GM18526 (cell line): ENCODE results near the gene POLR3A.

Experiments used
- POLR2A ChIP-seq: IDR thresholded peaks from 3 replicates; pipeline ENCODE4 v1.6.1; 2011; ENCODE audit not compliant: insufficient read length; ENCODE audit errors: extremely low read depth

Gene POLR3A

DNA sequence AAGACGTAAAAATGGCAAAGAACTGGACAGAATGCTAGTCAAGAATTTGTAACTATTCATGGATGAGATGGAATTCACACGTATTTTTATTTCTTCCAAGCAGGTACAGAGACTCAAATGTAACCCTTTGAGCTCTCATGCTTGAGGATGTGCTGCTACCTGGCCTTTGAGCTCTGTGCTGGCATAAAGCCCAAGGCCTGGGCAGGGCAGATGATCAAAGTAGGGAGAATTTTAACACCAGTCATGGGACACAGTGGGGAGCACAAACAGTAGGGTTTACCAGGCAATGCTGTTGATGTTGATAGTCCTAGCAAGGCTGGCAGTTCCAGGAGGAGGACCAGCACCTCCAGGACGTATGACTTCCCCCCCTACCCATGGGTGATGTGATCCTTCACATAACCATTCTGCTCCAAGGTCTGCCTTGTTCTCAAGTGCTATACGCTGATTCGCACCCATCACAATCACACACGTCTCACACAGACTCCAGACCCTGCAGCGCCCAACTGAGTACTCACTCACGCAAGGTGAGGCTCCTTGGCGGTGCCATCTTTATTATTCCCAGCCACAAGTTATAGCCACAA, 54.1 kb downstream of the POLR3A start:
- TF ChIP-seq POLR2A: no peak

DNA sequence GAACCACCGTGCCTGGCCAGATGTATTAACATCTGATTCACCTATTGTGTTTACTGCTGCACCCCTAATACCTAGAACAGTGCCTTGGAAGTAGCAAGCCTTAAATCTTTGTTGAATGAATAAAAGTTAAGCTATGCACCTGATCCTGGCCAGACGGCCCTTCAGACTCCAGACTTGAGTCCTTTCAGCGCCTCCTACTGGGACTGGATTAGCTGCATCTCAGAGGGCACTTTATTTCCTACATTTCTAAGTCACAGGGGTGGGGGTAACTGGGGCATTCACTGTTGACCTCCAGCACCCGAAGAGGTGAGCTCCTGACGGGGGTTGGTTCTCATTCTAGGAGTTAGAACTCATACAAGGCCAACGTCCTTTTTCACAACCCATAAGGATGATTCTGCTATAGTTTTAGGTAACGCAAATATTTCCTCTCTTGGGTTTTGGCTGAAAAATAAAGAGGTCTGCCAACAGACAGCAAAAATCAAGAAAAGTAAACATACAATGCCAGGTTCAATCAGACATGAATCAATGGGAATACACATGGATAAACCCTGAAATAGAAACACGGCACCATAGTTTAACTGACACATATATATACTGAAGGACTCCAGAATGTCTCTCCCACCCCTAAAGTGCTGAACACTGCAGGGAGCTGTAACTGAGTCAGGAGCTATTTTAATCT, 54.8 kb downstream of the POLR3A start:
- no peak for TF ChIP-seq POLR2A

DNA sequence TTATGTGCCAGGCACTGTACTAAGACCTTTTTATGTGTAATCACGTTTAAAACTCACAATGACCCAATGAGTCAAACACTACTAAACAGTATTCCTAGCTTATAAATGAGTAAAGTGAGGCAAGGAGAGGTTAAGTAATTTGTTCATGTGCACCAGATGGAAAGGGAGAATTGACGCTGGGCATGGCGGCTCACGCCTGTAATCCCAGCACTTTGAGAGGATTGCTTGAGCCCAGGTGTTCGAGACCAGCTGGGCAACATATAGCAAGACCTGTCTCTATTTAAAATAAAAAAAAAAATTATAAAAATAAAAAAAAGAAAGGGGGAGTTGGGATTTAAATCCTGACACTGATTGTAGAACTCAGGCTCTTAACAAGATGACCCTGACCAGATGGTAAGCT, 56.0 kb downstream of the POLR3A start:
- no peak for TF ChIP-seq POLR2A

DNA sequence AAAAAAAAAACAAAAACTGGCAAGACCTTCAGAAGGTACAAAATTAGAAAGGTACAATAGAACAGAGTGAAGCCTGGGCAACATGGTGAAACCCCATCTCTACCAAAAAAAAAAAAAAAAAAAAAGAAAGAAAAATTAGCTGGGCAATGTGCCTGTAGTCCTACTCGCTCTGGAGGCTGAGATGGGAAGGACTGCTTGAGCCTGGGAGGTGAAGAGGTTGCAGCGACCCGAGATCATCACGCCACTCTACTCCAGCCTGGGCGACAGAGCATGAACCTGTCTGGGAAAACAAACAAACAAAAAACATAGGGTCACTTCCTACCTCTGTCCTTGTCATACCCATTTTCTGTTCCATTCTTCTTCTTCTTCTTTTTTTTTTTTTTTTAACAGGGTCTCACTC, 57.2 kb downstream of the POLR3A start:
- no peak for TF ChIP-seq POLR2A

DNA sequence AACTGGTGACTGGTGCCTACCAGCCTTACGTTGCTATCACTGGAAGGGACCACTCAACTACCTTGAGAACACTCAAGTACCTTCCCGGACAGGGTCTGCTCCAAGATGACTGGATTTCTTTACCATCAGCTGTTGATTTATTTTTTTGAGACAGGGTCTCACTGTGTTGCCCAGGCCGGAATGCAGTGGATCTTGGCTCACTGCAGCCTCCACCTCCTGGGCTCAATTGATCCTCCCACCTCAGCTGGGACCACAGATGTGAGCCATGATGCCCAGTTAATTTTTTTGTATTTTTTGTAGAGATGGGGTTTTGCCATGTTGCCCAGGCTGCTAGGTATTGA, 57.5 kb downstream of the POLR3A start:
- TF ChIP-seq POLR2A: no peak

DNA sequence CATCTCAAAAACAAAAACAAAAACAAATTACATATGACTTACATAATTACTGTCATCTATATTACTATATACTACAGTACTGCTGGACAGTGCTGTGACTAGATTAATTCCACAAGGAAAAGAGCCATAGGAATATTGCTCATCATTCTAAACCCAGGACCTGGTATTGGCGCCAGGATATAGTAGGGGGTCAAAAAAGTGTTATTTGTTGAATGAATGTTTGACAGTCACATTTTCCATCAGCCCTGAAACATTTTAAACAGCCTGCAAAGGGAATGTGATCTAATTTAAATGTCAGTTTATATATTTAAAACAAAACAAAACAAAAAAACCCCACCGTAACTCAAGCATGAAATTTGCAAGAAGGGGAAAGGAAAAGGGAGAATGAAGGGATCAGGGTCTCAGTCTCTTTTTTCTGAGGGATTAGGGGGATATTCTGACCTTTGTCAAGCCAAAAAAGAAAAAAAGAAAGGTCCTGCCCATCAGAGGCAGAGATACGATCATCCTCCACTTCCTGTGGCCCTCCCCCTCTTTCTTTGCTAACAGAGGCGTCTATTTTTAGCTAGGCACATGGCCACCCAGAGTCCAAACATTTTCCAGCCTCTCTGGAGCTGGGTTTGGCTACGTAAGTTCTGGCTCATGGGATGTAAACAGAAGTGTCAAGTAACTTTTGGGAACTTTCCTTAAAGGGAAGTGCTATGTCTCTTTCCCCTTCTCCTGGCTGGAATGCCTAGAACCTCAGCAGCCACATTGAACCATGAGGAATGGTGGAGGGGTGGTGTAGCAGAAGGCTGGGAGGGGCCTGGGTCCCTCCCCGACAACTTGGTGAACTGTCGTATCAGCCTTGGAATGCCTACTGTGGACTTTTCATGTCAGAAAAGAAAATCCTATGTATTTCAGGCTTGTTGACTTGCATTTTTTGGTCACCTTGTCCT, 58.2 kb downstream of the POLR3A start:
- no peak for TF ChIP-seq POLR2A

DNA sequence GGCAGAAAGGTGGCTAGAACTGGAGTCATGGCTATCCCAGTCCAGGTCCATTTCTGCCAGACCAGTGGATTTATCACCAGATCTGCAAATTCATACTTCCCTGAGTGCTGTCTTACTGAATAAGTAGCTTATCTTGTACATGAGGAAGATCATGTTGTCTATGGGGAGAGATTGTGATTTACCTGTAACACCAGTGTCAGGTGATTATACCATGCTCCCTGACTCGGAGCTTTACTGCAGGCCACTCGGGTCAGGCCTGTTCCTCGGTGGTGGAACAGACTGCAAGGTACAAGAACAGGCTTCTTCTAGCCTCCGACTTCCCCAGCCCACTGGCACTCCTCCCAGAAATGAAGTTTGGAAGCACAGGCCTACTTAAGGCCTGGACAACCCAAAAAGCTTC, 60.2 kb downstream of the POLR3A start:
- no peak for TF ChIP-seq POLR2A

DNA sequence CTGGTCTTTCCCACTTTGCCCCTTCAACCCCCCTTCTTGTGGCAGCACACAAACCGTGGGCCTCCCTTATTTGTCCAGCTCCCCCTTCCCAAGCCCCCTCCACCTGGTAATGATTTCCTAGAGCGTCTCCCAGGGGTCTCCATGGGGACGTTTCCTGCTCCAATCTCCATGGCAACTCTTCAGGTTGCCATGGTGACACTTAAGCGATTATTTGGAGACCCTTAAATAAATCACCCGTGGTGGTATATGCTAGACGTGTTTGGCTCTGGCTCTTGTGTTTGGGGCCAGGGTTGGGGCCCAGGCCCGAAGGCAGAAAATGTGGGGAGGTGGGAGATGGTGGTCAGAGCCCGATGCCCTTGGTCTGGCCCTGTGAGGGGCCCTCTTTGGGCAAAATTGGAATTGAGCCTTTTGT, 61.7 kb downstream of the POLR3A start:
- TF ChIP-seq POLR2A: no peak

DNA sequence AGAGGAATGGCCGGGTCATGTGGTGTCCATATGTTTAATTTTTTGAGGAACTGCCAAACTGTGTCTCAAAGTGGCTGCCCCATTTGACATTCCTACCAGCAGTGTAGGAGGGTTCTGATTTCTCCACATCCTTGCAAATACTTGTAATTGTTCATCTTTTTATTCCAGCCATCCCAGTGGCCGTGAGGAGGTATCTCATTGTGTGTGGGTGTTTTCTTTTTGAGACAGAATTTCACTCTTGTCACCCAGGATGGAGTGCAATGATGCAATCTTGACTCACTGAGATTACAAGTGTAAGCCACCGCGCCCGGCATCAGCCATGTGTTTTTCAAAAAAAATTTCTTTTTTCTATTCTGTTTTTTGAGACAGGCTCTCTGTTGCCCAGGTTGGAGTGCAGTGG, 64.0 kb downstream of the POLR3A start:
- TF ChIP-seq POLR2A: no peak

DNA sequence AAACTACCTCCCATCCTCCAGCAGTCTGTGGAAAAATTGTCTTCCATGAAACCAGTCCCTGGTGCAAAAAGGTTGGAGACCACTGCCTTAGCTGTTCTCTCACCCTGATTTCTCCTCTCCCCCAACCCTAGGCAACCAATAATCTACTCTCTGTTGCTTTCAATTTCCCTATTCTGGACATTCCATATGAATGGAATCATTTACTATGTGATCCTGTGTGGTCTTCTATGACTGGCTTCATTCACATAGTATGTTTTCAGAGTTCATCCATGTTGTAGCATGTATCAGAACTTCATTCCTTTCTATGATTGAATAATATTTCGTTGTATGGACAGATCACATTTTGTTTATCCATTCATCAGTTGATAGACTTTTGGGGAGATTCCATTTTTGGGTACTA, 64.5 kb downstream of the POLR3A start:
- no peak for TF ChIP-seq POLR2A

DNA sequence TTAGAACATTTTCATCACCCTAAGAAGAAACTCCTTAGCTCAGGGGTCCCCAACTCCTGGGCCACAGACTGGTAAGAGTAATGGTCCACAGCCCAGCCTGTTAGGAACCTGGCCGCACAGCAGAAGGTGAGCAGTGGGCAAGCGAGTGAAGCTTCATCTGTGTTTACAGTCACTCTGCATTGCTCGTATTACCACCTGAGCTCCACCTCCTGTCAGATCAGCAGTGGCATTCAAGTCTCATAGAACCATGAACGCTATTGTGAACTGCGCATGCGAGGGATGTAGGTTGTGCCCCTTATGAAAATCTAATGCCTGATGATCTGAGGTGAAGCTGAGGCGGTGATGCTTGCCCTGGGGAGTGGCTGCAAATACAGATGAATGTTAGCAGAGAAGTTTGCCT, 65.4 kb downstream of the POLR3A start:
- no peak for TF ChIP-seq POLR2A

DNA sequence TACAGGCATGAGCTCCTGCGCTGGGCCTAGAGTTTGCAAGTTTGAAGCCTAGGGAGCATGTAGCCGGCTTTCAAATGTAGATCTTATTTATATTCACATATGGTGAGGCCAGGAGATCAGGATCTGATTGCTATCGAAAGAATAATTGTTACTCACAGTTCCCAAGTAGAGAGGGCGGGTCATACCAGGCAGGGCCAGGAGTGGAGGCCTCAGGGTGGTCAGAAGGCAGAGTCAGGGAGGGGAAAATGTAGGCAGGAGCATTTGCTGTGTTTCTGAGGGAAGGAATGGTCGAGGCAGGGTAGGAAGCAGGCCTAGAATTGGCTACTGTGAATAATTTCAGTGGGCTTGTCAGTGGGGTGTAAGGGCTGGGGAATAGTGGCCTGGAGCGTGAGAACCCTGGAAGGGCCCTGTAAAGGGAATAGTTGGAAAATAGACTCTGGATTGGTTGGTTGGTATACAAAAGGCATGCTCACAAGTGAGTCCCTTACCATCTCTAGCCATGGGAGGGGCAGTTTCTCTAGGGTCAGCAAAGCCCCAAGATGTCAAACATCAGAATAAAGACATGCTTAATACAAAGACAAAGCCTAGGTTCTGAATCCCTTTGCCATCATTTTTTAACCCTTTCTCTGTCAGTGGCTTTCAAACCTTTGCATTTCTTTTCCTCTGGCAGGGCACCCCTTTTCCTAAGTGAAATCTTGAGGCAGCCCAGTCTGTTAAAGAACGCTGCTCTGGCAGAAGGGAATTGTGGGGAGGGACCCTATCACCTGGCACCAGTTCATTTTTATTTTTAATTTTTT, 66.8 kb downstream of the POLR3A start:
- TF ChIP-seq POLR2A: no peak

DNA sequence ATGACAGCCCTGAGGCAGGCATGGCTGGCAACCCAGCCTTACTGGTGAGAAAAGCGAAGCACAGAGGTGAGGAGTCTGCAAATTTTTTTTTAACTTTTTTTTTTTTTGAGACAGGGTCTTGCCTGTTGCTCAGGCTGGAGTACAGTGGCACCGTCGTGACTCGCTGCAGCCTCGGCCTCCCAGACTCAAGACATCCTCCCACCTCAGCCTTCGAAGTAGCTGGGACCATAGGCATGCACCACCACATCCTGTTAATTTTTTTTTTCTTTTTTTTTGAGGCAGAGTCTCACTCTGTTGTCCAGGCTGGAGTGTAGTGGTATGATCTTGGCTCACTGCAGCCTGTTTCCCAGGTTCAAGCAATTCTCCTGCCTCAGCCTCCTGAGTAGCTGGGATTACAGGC, 67.6 kb downstream of the POLR3A start:
- TF ChIP-seq POLR2A: no peak

DNA sequence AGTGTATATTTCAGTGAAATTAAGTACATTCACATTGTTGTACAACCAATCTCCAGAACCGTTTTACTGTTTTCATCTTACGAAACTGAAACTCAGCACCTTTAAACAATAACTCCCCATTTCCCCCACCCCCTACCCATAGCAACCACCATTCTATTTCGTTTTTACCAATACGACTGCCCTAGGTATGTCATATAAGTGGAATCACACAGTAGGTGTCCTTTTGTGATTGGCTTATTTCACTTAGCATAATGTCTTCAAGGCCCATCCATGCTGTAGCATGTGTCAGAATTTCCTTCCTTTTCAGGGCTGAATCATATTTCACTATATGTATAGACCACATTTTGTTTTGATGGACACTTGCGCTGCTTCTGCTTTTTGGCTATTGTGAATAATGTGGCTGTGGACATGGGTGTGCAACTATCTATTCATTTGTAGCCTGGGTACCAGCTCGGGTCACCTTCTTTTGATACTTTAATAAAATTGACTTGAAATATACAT, 68.4 kb downstream of the POLR3A start:
- no peak for TF ChIP-seq POLR2A

DNA sequence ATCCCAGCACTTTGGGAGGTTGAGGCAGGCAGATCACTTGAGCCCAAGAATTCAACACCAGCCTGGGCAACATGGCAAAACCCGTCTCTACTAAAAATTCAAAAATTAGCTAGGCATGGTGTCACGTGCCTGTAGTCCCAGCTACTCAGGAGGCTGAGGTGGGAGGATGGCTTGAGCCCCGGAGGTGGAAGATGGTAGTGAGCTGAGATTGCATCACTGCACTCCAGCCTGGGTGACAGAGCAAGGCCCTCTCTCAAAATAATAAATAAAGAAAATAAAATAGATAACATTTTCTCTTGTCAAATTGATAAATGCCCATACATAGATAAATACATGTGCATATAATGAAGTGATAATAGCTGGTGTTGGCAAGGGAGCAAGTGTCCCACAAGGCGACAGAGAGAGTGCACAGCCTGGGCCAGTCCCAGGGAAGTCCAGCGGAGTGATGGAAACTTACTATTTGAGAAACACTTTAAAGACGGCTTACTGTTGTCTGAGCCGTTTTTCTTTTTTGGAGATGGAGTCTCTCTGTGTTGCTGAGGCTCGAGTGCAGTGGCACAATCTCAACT, 69.3 kb downstream of the POLR3A start:
- no peak for TF ChIP-seq POLR2A
